GM18520 (cell line): Measurements from ENCODE around the gene TPPP.

Experiments
- ATAC-seq: cut with Tn5 transposase; IDR thresholded peaks from one replicate; pipeline ENCODE4 v1.9.1; 2021; ENCODE audit not compliant: unreplicated experiment

The TPPP gene

DNA sequence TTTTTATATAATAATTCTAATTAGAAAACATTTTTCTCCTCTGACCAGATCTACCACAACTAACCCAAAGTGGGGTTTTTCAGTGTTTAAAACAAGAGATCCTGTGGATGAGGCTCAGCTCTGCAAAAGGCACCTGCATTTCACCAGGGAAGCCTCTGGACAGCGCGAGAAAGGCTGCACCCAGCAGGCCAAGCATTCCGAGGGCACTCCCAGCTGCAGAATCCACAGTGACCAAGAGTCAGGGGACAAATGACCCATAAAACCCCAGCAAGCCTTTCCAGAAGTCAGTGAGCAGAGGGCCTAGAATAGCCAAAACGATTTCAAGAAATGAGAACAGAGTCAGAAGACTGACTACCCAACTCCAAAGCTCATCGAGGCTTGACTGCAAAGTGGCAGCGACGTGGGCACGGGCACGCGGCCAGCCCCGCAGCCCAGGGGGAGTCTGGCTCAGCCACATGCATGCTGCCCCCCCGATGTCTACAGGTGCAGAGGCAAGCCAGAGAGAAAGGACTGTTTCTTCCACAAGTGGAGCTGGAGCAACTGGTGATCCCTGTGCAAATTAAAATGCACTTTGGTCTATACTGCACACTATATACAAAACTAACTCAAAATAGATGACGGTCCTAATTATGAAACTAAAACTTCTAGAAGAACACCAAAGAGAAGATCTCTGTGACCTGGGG lies 26.2 kb downstream of the TPPP start:
- ATAC-seq: no peak

DNA sequence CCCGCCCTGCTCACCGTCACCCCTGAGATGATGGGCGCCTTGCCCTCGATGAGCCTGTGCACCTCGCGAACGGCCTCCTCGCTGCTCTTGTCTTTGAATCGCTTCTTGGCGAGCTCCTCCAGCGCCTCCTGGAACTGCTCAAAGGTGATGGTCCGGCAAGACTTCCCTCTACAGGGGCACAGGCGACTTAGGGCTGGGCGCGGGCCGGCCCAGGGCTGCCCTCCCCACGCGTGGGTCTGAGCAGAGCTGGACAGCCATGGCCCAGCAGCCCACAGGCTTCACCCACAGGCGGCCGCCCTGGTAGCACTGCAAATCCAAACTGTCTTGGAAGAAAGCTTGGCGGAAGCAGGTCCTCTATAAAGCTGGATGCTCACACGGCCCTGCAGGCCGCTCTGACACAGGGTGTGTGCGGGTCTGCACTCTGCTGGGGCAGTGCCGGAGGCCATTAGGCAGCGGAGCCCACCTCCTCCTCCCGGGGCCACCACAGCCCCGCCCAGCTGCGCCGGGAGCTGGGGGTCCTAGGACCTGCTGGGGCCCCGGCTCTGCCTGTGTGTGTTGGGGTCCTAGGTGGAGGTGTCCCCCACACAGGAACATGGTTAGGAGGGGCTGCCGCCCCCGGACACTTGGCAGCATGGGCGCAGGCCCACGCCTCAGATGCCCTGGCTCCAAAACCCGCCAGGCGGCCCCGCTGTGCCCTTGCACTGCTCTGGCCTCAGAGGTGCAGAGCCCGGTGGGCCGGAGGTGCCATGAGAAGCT lies 27.0 kb downstream of the TPPP start:
- no peak for ATAC-seq

DNA sequence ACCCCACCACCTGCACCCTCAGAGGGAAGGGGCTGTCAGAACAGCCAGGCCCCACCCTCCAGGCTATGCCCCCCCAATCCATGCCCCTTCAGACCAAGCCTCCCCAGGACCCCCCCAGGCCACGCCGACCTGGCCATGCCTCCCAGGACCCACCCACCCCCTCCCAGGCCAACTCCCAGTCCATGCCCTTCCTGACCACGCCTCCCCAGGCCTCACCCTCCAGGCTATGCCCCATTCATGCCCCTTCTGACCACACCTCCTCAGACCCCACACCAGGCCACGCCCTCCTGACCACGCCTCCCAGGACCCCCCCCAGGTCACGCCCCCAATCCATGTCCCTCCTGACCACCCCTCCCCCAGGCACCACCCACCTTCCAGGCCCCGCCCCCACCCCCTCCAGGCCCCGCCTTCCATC lies 27.6 kb downstream of the TPPP start:
- ATAC-seq: no peak

DNA sequence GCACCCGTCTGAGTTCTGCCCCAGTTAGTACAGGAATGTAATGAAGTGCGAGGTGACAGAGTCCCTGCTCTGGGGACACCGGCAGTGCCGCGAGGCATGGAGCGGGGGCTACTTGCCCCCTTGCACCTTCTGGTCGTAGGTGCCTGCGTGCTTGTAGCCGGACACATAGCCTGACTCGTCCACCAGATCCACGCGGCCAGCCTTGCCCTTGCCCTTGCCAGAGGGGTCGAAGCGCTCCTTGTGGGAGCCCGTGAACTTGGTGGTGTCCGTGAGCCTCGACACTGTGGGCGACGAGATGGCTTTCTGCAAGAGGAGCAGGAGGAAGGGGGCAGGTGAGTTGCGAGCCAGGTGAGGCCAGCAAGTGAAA lies 28.2 kb downstream of the TPPP start:
- ATAC-seq: no peak

DNA sequence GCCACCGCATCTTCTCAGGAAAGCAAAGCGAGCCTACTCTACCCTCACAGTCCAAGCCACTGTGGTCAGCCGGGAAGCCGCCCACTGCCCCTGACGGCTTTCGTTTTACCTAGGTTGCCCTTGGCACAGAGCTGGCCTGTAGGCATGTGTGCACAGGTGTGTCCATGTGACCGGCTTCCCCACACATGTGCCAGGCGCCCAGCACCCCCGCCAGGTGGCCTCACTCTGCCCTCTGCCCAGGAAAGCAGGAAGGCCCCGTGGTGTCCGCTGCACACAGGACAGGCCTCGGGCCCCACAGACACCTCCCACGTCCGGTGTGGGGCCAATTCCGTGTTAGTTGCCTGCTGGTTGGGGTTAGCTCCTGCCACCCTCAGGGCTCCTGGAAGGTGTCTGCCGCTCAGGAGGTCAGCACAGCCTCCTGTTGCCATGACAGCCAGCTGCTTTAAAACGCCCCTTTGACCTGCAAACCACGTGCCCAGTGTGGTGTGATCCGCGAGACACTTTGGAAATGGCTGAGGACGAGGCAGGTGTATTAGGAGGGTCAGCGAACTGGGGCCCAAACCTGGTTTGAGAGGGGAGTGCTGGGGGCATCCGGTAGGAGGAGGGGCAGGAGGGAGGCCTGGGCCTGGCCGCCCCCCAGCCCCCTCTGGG lies 28.7 kb downstream of the TPPP start:
- ATAC-seq: no peak

DNA sequence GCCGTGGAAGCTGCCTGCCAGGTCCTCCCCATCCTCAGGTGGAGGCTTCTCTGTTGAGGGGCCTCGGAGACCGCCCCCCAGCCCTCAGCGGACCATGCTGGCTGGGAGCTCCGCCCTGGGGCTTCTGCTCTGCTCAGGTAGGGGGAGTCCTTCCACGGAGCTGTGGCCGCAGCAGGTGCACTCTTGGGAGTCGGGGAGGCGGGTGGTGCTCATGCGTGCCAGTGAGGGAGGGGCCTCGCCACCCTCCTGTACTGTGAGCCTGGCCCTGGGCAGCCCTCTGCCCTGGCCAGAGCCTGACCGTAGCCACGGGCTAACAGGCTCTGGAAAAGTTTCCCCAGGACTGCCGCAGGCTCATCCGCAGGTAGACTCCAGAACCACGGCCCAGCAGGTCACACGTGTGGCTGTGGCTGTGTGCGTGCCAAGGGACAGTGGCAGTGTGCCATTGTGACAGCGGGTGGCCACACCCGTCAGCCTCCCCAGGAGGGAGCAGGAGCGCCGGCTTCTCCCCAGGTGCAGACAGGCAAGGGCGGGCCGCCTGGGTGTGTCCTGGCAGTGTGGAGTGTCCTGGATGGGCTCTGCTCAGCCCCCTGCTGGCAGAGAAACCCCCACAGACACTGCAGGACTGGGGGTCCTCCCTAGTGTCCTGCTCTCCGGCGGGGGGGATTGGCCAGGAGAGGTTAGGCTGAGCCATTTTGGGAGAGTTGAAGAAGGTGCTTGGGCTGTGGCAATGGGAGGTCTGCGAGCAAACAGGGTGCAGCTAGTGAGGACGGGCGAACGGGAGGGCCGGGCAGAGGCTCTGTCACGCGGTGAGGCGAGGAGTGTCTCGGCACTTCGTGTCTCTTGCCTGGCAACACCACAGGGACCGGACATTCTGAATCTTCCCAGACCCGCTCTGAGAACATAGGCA lies 29.5 kb downstream of the TPPP start:
- no peak for ATAC-seq

DNA sequence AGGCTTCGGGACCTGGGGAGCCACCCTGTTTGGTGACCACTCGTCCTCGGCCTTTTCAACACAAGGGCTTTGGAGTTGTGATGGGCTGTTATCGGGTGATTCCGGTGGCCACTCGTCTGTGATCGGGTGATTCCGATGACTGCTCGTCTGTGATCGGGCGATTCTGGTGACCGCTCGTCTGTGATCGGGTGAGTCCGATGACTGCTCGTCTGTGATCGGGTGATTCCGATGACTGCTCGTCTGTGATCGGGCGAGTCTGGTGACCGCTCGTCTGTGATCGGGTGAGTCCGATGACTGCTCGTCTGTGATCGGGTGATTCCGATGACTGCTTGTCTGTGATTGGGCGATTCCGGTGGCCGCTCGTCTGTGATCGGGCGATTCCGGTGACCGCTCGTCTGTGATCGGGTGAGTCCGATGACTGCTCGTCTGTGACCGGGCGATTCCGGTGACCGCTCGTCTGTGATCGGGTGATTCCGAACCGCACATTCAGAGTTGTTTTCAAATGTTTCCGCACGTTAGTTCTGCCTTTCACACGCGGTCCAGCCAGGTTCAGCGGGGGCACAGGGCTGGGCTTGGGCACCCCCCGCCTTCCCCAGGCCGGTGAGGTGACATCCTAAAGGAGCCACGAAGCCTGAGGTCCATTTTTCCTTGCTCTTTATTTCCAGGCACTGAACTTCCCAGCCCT lies 30.3 kb downstream of the TPPP start:
- ATAC-seq: no peak

DNA sequence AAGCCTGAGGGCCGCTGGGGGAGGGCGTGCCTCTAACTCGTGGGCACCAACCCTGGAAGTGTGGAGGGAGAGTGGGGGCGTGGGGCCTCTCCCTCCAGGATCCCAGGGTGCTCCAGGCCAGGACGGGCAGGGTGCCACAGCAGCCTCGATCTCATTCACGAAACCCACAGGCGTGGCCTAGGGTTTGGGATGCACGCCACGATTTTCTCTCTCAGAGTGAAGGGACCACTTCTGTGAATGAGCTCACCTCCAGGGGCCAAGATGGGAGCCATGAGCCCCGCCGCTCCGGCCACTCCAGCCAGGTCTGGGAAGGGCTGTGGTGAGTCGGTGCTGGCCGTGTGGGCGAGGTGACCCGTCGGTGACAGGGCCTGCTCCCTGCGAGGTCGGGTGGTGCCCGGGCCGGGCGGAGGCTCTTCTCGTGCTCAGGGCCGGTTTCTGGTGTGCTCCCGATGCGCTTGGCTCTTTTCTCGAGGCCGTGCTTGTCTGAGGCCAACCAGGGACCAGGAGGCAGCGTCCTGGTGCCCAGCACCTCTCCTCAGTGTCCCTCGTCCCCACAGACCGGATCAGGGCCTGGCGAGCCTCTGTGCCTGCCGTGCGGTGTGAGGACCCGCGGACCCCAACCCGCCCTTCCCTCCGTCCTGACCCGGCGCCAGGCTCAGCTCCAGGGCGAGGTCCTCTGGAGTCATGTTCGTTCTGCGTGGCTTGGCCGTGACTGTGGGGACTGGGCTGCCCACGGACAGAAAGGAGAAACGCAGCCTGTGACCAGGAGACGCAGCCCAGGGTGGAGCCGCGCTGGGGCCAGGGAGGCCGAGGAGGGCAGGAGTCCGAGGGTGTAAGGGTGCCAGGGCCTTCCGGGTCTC lies 31.0 kb downstream of the TPPP start:
- ATAC-seq: no peak

DNA sequence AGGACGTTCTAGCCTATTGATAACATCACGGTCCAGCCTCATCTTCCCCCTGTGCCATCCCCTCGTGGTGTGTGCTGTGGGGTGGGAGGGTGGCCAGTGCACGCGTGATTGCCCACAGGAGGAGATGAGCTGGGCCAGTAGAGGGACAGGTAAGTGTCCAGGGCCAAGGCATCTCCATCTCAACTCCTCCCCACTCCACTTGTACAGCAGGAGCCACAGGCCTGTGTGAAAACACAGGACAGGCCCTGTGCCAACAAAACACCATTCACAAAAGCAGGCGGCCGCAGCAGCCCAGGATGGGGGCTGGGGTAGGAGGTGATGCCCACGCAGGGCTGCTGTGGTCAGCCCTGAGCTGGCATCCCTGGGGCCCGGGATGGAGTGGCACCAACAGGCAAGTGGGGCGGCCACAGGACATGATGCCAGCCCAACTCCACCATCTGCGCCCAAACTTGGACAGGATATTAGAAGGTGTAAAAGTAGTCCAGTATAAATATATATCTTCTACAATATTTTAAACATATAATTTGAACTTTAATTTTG lies 32.6 kb downstream of the TPPP start:
- no peak for ATAC-seq

DNA sequence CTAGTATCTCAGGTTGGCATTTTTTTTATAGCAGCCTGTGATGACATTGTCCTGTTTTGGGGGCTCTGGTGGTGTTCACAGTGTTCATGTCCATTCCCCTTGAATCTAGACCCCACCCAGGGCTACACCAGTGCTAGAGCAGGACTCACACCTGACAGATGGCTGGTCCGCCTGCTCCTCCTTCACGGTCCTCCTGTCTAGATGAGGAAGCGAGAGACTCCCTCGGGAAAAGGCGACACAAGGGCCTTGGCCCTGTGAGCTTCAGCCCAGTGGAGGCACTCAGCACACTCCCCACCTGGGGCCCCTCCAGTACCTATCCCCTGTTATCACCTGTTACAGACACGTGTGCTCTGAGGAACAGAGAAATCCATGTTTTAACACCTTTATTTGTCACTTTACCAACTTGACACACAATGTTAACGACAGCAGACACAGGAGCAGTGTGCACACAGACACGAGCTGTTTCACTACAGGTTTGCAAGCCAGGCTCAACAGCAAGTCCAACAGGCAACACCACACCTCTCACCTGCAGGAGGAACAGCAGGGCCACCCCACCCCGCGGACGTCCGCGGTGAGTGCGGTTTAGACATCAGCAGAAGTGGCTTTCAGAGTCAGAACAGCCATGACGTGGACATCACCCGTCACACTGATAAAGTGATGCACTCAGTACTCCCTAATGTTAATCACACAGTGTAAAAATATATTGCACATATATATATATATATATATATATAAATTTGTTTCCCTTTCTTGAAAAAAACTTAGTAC lies 33.5 kb downstream of the TPPP start:
- ATAC-seq: no peak

DNA sequence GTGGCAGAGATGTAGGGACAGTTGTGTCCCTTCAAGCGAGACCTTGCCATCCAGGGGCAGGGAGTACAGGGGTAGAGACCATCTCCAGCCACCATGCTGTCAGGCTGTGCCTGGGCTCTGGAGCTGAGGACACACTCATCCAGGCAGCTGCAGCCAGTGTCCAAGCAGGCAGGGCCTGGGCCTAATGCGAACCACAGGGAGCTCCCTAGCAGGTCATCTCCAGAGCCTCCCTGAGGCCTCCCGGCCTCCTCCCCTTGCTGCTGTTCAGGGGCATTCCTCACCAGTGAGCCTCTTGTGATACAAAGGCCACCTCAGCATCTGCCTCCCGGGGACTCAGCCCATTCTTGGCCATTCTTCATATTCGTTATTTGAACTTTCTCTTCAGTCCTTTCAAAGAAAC lies 35.0 kb downstream of the TPPP start:
- no peak for ATAC-seq

DNA sequence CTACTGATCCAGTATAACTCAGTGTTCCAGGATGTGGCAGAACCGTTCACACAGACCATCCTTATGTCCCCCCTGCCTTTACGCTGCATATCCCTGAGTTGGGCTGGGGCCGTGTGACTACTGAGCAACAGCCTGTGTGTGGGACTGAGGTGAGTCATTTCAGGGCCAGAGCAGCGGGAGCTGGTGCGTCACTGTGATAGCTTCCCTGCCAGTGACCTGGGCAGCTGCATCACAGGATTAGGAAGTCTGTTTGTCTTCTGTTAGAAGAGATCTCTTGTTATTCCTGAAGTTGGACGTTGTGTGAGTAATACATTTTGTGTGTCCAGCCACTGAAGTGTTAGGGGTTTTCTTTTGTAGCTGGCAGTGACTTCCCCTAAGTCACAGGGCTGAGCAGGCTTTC lies 35.6 kb downstream of the TPPP start:
- no peak for ATAC-seq

DNA sequence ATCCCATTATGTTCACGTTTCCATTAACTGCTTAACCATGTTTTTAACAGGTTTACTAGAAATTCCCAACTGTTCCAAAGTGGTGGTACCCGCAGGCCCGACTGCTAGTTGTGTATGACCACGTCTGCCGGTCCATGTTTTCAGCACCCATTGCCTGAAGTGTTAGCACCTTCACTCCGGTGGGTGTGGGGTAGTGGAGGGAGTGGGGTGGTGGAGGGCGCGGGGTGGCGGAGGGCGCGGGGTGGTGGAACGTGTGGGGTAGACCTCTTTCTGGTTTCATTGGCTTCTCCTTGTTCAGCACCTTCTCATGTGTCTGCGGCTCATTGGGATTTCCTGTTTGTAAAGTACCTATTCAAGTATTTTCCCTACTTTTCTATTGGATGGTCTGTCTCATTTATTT lies 37.7 kb downstream of the TPPP start:
- ATAC-seq: no peak

DNA sequence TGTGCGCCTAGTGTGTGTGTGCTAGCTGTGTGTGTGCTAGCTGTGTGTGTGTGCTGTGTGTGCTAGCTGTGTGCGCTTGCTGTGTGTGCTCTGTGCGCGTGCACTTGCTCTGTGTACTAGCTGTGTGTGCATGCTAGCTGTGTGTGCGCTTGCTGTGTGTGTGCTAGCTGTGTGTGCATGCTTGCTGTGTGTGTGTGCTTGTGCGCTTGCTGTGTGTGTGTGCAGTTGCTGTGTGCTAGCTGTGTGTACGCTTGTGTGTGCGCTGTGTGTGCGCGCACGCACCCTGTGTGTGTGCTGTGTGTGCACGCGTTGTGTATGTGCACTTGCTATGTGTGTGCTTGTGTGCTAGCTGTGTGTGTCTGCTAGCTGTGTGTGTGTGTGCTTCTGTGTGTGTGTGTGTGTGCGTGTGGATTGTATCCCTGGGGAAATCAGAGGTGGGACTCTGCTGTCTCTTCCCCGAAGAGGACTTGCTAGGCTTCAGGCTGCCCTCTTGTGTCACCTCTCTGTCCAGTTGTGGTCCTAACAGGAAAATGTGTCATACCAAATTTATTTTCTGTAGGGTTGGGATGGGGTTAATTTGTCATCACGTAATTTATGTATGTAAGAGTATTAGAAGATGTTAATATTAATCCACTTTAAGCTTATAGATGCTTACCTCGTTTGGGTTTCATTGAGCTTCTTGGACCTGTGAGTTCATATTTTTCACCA lies 38.9 kb downstream of the TPPP start:
- ATAC-seq: no peak

DNA sequence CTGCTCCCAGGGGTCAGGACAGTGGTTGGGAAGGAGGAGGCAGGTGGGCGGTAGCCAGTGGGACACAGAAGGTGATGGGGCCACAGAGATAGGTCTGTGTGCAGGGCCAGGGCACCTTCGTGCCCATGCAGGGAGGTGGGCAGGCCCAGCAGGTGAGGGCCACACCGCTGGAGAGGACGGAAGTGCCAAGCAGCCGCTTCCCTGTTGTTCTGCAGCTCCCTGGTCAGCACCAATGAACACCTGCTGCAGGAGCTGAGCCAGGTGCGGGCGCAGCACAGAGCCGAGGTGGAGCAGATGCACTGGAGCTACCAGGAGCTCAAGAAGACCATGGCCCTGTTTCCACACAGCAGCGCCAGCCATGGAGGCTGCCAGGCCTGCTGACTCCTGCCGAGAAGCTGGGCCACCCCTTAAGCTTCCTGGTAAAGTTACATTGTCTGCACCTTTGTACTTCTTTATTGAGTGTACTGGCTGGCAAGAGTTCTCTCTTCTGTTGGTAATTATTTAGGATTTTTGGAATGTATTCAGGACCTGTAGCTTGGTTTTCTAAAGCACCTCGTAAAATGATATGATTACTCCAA lies 40.3 kb downstream of the TPPP start:
- no peak for ATAC-seq

DNA sequence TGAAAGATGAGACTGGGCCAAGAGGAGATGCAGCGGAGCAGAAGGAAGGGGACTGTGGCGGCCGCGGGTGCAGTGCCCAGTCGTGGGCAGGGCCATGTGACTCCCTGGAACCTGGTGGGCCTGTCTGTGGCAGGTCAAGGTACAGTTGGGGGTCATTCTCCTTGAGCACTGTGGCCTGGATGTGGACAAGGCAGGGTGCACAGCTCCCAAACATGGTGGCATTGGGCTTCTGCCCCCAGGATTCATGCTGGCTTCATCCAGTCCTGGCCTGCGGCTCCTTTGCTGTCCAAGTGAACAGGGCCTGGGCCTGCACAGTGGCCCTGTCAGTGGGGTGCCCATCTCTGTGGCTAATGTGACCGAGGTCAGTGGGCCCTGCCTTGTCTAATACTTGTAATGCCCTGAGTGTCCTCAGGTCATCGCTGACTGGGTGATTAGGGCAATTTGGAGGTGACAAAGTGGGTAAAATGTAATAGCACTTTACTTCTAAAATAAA lies 41.1 kb downstream of the TPPP start:
- ATAC-seq: no peak

DNA sequence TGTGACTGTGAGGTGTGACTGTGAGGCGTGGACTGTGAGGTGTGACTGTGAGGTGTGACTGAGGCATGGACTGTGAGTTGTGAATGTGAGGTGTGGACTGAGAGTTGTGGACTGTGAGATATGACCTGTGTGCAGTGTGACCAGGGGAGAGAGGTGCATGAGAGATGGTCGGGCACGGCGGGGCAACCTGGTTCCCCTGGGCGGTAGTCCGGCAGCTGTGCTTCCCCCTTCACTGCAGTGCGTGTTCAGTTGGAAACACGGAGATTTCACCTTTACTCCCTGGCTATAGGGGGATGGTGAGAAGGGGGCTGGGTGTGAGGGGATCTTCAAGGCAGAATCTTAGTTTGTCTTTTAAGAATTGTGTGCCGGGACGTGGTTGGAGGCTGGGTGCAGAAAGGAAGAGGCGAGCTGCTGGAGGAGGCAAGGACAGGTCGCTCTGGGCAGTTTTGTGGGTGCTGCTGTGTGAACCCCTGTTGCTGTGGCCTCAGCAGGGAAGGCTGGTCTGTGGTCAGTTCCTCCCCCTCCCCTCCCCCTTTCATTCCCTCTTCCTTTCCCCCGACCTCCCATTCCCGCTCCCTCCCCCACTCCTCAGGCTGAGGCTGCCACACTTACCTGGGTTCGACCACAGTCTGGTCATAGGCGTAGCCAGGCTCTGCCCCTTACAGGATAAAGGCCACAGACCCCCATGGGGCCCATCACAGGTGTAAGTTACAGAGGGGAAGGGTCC lies 41.7 kb downstream of the TPPP start:
- no peak for ATAC-seq
